Measurements from ENCODE around the gene IPMK.
"Not testable (repeated sequence)": the region's sequence is repeated elsewhere in the genome, so short reads cannot be mapped to it uniquely, and the experiment has no call there.

The IPMK gene

GRCh38 chr10:58220769-58221451, 46.8 kb downstream of the IPMK start:
- no peak for DNase-seq (ENCODE audit: low read depth)

- DNase-seq (ENCODE audit: low read depth): no peak
These were observed 47.8 kb downstream of the IPMK start for GRCh38 chr10:58219875-58220274.

- DNase-seq (ENCODE audit: low read depth): no peak
These were observed 50.1 kb downstream of the IPMK start for GRCh38 chr10:58217612-58218011.

GRCh38 chr10:58212622-58213021, 55.1 kb downstream of the IPMK start:
- DNase-seq (ENCODE audit: low read depth): no peak

GRCh38 chr10:58210160-58210559, 57.5 kb downstream of the IPMK start:
- no peak for DNase-seq (ENCODE audit: low read depth)

- DNase-seq (ENCODE audit: low read depth): no peak
These were observed 58.0 kb downstream of the IPMK start for GRCh38 chr10:58209669-58210068.

- DNase-seq (ENCODE audit: low read depth): no peak
These were observed 61.4 kb downstream of the IPMK start for GRCh38 chr10:58206251-58206650.

- DNase-seq (ENCODE audit: low read depth): no peak
These were observed 66.0 kb downstream of the IPMK start for GRCh38 chr10:58201704-58202103.

GRCh38 chr10:58189269-58189668, 78.4 kb downstream of the IPMK start:
- DNase-seq (ENCODE audit: low read depth): no peak

GRCh38 chr10:58184120-58184670, 83.5 kb downstream of the IPMK start:
- DNase-seq (ENCODE audit: low read depth): no peak

GRCh38 chr10:58180666-58181065, 87.0 kb downstream of the IPMK start:
- no peak for DNase-seq (ENCODE audit: low read depth)

- no peak for DNase-seq (ENCODE audit: low read depth)
These were observed 88.5 kb downstream of the IPMK start for GRCh38 chr10:58179238-58179637.

- DNase-seq (ENCODE audit: low read depth): no peak
These were observed 88.9 kb downstream of the IPMK start for GRCh38 chr10:58178811-58179210.

GRCh38 chr10:58177362-58177947, 90.2 kb downstream of the IPMK start:
- no peak for DNase-seq (ENCODE audit: low read depth)

- no peak for DNase-seq (ENCODE audit: low read depth)
These were observed 91.4 kb downstream of the IPMK start for GRCh38 chr10:58175990-58176900.

GRCh38 chr10:58174831-58175230, 92.9 kb downstream of the IPMK start:
- no peak for DNase-seq (ENCODE audit: low read depth)

GRCh38 chr10:58173391-58173790, 94.3 kb downstream of the IPMK start:
- DNase-seq (ENCODE audit: low read depth): no peak

GRCh38 chr10:58171146-58171545, 96.5 kb downstream of the IPMK start:
- DNase-seq (ENCODE audit: low read depth): no peak

- no peak for DNase-seq (ENCODE audit: low read depth)
These were observed 103.2 kb downstream of the IPMK start for GRCh38 chr10:58164517-58164916.

- no peak for DNase-seq (ENCODE audit: low read depth)
These were observed 108.9 kb downstream of the IPMK start for GRCh38 chr10:58158806-58159205.

- no peak for DNase-seq (ENCODE audit: low read depth)
These were observed 110.5 kb downstream of the IPMK start for GRCh38 chr10:58157076-58157766.

- not testable (repeated sequence) for DNase-seq (ENCODE audit: low read depth)
These were observed 111.8 kb downstream of the IPMK start for GRCh38 chr10:58155941-58156340.
